Endodermal cell (in vitro differentiated cells): ENCODE measurements around the gene C9orf78. TPM values are rescaled to one million over a fixed set of nuclear protein-coding genes. Genes with fewer than 3 reads are reported as not detected.

Experiments used
- DNase-seq: peaks from one replicate; pipeline ENCODE4 v3.0.0-alpha.2; 2017
- H3K27ac ChIP-seq: 2 replicates; pipeline ENCODE4 v1.5.1; 2013; ENCODE audit warnings: mild to moderate bottlenecking, low read depth, low read length, moderate library complexity
- H3K27me3 ChIP-seq: 2 replicates; pipeline ENCODE4 v1.6.1; 2013; ENCODE audit warnings: mild to moderate bottlenecking, low read length, moderate library complexity; ENCODE audit not compliant: insufficient read depth, control insufficient read depth, poor library complexity, severe bottlenecking
- H3K36me3 ChIP-seq: 2 replicates; pipeline ENCODE4 v1.7.0; 2013; ENCODE audit warnings: mild to moderate bottlenecking, low read length, moderate library complexity; ENCODE audit not compliant: control insufficient read depth, insufficient read depth
- H3K4me1 ChIP-seq: one replicate; pipeline ENCODE4 v1.7.0; 2013; ENCODE audit warnings: low read length; ENCODE audit not compliant: control insufficient read depth, insufficient read depth
- H3K4me3 ChIP-seq: 2 replicates; pipeline ENCODE4 v1.5.1; 2013; ENCODE audit warnings: mild to moderate bottlenecking, low read length, moderate library complexity
- H3K9ac ChIP-seq: 2 replicates; pipeline ENCODE4 v1.6.1; 2013; ENCODE audit warnings: mild to moderate bottlenecking, low read length, moderate library complexity; ENCODE audit not compliant: poor library complexity, severe bottlenecking; ENCODE audit errors: extremely low read depth
- H3K9me3 ChIP-seq: 2 replicates; pipeline ENCODE4 v1.6.1; 2013; ENCODE audit warnings: mild to moderate bottlenecking, low read length, moderate library complexity; ENCODE audit not compliant: control insufficient read depth
- H3K27ac Mint-ChIP-seq: 2 replicates; pipeline ENCODE4 v1.8.0; 2020; ENCODE audit warnings: mixed read lengths
- H3K27me3 Mint-ChIP-seq: 2 replicates; pipeline ENCODE4 v1.8.0; 2021; ENCODE audit warnings: mild to moderate bottlenecking, mixed read lengths; ENCODE audit not compliant: insufficient read depth
- H3K36me3 Mint-ChIP-seq: 2 replicates; pipeline ENCODE4 v1.8.0; 2020; ENCODE audit warnings: low read depth, mixed read lengths
- H3K4me1 Mint-ChIP-seq: 2 replicates; pipeline ENCODE4 v1.8.0; 2020; ENCODE audit warnings: mixed read lengths
- H3K4me3 Mint-ChIP-seq: 2 replicates; pipeline ENCODE4 v1.8.0; 2020; ENCODE audit warnings: mild to moderate bottlenecking, moderate library complexity, mixed read lengths
- H3K9me3 Mint-ChIP-seq: 2 replicates; pipeline ENCODE4 v1.8.0; 2020; ENCODE audit warnings: mild to moderate bottlenecking, mixed read lengths
- WGBS, 2 experiments: methylation state at CpG; one replicate each; pipeline versions ENCODE4 v1.1.5 to v1.1.7; 2013; ENCODE audit warnings: missing lambda C conversion rate in 2 of 2, mixed read lengths in 1 of 2; ENCODE audit not compliant: insufficient coverage in 1 of 2, insufficient read length in 1 of 2; 5-methylcytosine and 5-hydroxymethylcytosine counted together
- total RNA-seq, 2 donors: library from RNA; stranded (reverse); fragmentation: NEBNext Ultra II Directional in 1 of 2; extraction: Animal tissue kit (Norgen Biotek cat#: 25700) in 1 of 2; gene quantifications; 2 replicates in 1 of 2; 3 replicates in 1 of 2; pipeline ENCODE4 v1.2.1, GENCODE V29; 2021
- TF ChIP-seq, protein P1 (sequence below): fragments of 200-600 bp; sonication (generic); conservative IDR thresholded peaks from 2 replicates; pipeline ENCODE4 v1.5.0; 2021; ENCODE audit warnings: antibody characterized with exemption, mild to moderate bottlenecking

C9orf78 gene
- total RNA-seq, 2 donors from 2014 or later, result 29.9 to 34.1 TPM

DNA sequence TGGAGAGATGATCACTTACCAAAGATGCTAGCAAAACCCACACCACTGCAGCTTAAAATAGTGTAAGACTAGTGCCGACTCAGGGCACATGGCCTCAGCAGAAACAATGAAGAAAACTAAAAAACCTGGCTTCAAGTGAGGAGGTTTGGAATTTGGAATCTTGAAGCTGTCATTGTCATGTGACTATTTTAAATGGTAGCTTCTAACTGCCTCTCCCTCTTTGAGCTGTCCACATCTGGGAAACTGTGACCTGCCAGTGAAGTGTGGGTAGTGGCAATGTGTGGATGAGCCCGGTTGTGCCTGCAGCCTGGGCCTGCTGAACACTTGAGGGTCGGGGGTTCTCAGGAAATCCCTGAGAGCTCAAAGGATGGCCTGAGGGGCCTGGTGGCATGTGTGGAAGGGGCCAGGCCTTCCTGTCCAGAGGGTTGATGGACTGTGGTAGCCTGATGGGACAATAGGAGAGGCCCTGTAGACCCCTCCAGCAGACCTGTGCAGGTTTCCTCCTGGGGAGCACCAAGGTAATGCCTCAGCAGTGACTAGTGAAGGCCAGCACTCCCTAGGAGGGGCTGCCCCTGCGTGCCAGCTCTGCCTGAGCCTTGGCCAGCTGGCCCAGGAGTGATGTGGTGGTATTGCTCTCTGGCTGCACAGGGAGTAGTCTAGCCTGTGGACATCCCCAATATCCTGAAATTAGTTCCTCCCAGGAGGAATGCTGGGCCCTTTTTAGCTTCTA is 13.8 kb upstream of the C9orf78 start:
- H3K9me3 Mint-ChIP-seq, result no peaks in the 10 kb centered on the region
- no peak overlapping the region for H3K27ac ChIP-seq
- H3K4me1 Mint-ChIP-seq, result no peaks in the 10 kb centered on the region
- H3K9me3 ChIP-seq, result no peaks in the 10 kb centered on the region
- H3K36me3 Mint-ChIP-seq, result peaks cover 20% of the 10 kb centered on the region
- 85 to 88% methylated on average over 1 to 4 of the region's 4 CpGs for WGBS, 2 experiments
- TF ChIP-seq, protein P1, sequence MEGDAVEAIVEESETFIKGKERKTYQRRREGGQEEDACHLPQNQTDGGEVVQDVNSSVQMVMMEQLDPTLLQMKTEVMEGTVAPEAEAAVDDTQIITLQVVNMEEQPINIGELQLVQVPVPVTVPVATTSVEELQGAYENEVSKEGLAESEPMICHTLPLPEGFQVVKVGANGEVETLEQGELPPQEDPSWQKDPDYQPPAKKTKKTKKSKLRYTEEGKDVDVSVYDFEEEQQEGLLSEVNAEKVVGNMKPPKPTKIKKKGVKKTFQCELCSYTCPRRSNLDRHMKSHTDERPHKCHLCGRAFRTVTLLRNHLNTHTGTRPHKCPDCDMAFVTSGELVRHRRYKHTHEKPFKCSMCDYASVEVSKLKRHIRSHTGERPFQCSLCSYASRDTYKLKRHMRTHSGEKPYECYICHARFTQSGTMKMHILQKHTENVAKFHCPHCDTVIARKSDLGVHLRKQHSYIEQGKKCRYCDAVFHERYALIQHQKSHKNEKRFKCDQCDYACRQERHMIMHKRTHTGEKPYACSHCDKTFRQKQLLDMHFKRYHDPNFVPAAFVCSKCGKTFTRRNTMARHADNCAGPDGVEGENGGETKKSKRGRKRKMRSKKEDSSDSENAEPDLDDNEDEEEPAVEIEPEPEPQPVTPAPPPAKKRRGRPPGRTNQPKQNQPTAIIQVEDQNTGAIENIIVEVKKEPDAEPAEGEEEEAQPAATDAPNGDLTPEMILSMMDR, result no peak
- no peak overlapping the region for H3K4me3 Mint-ChIP-seq
- H3K27ac Mint-ChIP-seq, result no peak overlapping the region
- no peaks in the 10 kb centered on the region for H3K27me3 Mint-ChIP-seq
- no peak overlapping the region for H3K4me3 ChIP-seq
- no peaks in the 10 kb centered on the region for H3K27me3 ChIP-seq
- H3K9ac ChIP-seq, result no peak overlapping the region
- H3K36me3 ChIP-seq, result peaks cover 23% of the 10 kb centered on the region
- no peaks in the 10 kb centered on the region for H3K4me1 ChIP-seq
- DNase-seq, result no peak

DNA sequence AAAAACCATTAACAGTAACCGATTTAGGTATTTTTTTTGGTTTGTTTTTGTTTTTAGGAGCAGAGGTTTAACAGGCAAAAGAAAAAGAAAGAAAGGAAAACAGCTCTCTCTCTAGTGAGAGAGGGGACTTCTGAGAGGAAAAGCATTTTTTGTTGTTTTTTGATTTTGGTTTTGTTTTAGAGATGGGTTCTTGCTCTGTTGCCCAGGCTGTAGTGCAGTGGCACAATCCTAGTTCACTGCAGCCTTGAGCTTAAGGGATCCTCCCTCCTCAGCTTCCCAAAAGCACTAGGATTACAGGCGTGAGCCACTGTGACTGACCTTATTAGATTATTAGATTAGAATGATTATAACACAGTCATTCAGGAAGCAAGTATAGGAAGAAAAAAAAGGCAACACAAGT is 10.3 kb upstream of the C9orf78 start:
- Mint-ChIP-seq H3K4me1 (peaks cover 6% of the 10 kb centered on the region), H3K9me3 (no peaks in the 10 kb centered on the region), H3K4me3 (no peak overlapping the region), H3K27ac (no peak overlapping the region), H3K27me3 (no peaks in the 10 kb centered on the region), H3K36me3 (peaks cover 3% of the 10 kb centered on the region)
- Histone ChIP-seq H3K27me3 (no peaks in the 10 kb centered on the region), H3K9ac (no peak overlapping the region), H3K4me3 (no peak overlapping the region), H3K36me3 (no peaks in the 10 kb centered on the region), H3K27ac (no peak overlapping the region), H3K4me1 (no peaks in the 10 kb centered on the region), H3K9me3 (no peaks in the 10 kb centered on the region)
- TF ChIP-seq, protein P1, result no peak
- DNase-seq, result no peak
- 89 to 100% methylated on average over 1 of the region's 2 CpGs for WGBS, 2 experiments

DNA sequence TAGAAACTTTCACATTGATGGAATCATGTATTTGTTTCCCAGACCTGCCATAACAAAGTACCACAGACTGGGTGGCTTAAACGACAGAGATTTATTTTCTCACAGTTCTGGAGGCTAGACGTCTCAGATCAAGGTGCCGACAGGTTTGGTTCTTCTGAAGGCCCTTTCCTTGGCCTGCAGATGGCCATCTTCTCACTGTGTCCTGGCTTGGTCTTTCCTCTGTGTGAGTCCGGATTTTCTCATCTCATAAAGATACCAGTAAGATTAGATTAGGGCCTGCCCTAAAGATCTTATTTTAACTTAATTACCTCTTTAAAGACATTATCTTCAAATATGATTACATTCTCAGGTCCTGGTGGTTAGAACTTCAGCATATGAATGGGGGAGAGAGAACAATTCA is 6.0 kb upstream of the C9orf78 start:
- WGBS, 2 experiments, result 81 to 87% methylated on average over 3 to 4 of the region's 4 CpGs
- TF ChIP-seq, protein P1, result peak; percentile 31
- H3K9me3 Mint-ChIP-seq, result no peaks in the 10 kb centered on the region
- no peaks in the 10 kb centered on the region for H3K27me3 Mint-ChIP-seq
- Histone ChIP-seq H3K36me3 (peaks cover 6% of the 10 kb centered on the region), H3K27me3 (no peaks in the 10 kb centered on the region), H3K4me3 (no peak overlapping the region), H3K9ac (no peak overlapping the region), H3K27ac (peak overlapping the region; percentile 60), H3K4me1 (no peaks in the 10 kb centered on the region), H3K9me3 (no peaks in the 10 kb centered on the region)
- no peak for DNase-seq
- H3K36me3 Mint-ChIP-seq, result peaks cover 7% of the 10 kb centered on the region
- H3K4me3 Mint-ChIP-seq, result no peak overlapping the region
- no peak overlapping the region for H3K27ac Mint-ChIP-seq
- peaks cover 19% of the 10 kb centered on the region for H3K4me1 Mint-ChIP-seq
